ENCODE results near the gene PPP1R3D.
"Not testable (repeated sequence)": the region's sequence is repeated elsewhere in the genome, so short reads cannot be mapped to it uniquely, and the experiment has no call there.

The PPP1R3D gene

GRCh38 chr20:59958123-59958522, 18.0 kb upstream of the PPP1R3D start, which contains the start of gene CDH26:
TSS of gene CDH26 (plus strand) at chr20:59958423. CDS start at chr20:59958727, 304 bp downstream.
- ATAC-seq = no peak
- H3K27ac Mint-ChIP-seq = no peak within 1 kb of the TSS
- no peak for DNase-seq

DNA sequence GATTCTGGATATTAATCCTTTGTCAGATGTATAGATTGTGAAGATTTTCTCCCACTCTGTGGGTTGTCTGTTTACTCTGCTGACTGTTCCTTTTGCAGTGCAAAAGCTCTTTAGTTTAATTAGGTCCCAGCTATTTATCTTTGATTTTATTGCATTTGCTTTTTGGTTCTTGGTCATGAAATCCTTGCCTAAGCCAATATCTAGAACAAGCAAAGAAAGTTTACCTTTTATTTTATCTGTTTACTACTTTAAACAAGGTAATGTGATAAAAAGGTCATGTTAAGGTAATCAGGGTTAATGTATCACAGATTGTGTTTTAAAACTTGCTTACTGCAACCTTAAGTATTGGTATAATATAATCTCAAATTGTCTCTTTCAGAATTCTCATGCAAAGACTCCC, 17.5 kb upstream of the PPP1R3D start:
- H3K9me3 Mint-ChIP-seq; H3K27me3 Mint-ChIP-seq; DNase-seq; ATAC-seq; H3K4me1 Mint-ChIP-seq; H3K27ac Mint-ChIP-seq; H3K4me3 Mint-ChIP-seq; H3K36me3 Mint-ChIP-seq (ENCODE audit: low read depth): not testable (repeated sequence)

More at GRCh38 chr20:59958123-59958522, 18.0 kb upstream of the PPP1R3D start, which contains the start of gene CDH26:
- H3K27me3 Mint-ChIP-seq = no peaks in the 10 kb centered on the region
- no peaks in the 10 kb centered on the region for H3K4me1 Mint-ChIP-seq
- H3K4me3 Mint-ChIP-seq = no peak within 1 kb of the TSS
- H3K9me3 Mint-ChIP-seq = no peaks in the 10 kb centered on the region
- no peaks in the 10 kb centered on the region for H3K36me3 Mint-ChIP-seq (ENCODE audit: low read depth)

- no peak overlapping the region for H3K4me3 Mint-ChIP-seq
- no peaks in the 10 kb centered on the region for H3K4me1 Mint-ChIP-seq
- ATAC-seq (peak; percentile 28), DNase-seq (no peak)
- H3K27me3 Mint-ChIP-seq = no peaks in the 10 kb centered on the region
- H3K9me3 Mint-ChIP-seq = no peaks in the 10 kb centered on the region
- no peak overlapping the region for H3K27ac Mint-ChIP-seq
- H3K36me3 Mint-ChIP-seq (ENCODE audit: low read depth) = no peaks in the 10 kb centered on the region
Observed at GRCh38 chr20:59955131-59955796, 15.2 kb upstream of the PPP1R3D start.

- Mint-ChIP-seq H3K4me1 (no peaks in the 10 kb centered on the region), H3K9me3 (no peaks in the 10 kb centered on the region), H3K36me3 (ENCODE audit: low read depth) (no peaks in the 10 kb centered on the region), H3K4me3 (no peak overlapping the region), H3K27me3 (no peaks in the 10 kb centered on the region), H3K27ac (no peak overlapping the region)
- DNase-seq = no peak
- no peak for ATAC-seq
Observed at GRCh38 chr20:59954718-59955117, 14.6 kb upstream of the PPP1R3D start.

- no peaks in the 10 kb centered on the region for H3K9me3 Mint-ChIP-seq
- no peak overlapping the region for H3K27ac Mint-ChIP-seq
- H3K27me3 Mint-ChIP-seq = no peaks in the 10 kb centered on the region
- peaks cover 2% of the 10 kb centered on the region for H3K36me3 Mint-ChIP-seq (ENCODE audit: low read depth)
- H3K4me3 Mint-ChIP-seq = no peak overlapping the region
- DNase-seq (no peak), ATAC-seq (no peak)
- peaks cover 17% of the 10 kb centered on the region for H3K4me1 Mint-ChIP-seq
Observed at GRCh38 chr20:59949911-59950310, 9.8 kb upstream of the PPP1R3D start.

DNA sequence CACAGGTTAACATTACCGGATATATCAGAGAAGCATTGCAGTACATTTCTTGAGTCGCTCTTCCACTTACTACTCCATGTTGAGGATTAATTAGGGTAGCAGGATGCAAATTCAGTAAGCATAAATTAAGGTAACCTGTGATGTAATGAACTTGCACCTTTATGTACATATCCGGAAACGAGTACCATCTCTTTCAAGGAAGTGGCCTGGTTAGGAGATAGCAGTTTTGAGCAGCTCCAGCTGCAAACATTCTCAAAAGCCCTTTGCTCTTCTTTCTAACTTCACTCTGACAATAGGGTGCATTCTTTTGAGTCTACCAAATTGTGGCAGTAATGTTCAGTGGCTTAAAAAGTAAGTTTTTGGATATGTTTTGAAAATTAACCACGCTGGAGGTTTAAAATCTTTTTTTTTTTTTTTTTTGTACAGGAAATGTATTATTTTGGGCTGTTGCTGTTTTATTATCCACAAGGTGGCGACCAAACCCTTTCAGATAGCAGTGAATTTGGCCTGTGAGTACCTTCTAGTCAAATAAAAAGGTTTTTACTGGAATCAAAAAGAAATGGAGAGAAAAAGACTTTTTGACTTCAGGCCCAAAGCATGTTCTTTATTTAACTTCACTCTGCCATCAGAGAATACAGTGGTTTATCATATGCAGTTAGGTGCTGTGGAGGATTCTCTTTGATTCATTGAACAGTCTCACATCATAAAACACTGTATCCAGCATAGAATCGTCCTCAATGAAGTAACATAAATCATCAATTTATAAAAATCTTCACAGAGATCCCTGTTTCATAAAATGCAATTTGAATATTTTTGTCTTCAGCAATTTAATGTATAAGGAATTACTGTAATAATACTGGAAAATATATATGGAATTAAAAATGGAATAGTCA, 9.0 kb upstream of the PPP1R3D start:
- no peaks in the 10 kb centered on the region for H3K27me3 Mint-ChIP-seq
- DNase-seq = no peak
- peaks cover 10% of the 10 kb centered on the region for H3K36me3 Mint-ChIP-seq (ENCODE audit: low read depth)
- peaks cover 20% of the 10 kb centered on the region for H3K4me1 Mint-ChIP-seq
- H3K27ac Mint-ChIP-seq = peak overlapping the region; percentile 70
- no peak for ATAC-seq
- no peak overlapping the region for H3K4me3 Mint-ChIP-seq
- no peaks in the 10 kb centered on the region for H3K9me3 Mint-ChIP-seq

DNA sequence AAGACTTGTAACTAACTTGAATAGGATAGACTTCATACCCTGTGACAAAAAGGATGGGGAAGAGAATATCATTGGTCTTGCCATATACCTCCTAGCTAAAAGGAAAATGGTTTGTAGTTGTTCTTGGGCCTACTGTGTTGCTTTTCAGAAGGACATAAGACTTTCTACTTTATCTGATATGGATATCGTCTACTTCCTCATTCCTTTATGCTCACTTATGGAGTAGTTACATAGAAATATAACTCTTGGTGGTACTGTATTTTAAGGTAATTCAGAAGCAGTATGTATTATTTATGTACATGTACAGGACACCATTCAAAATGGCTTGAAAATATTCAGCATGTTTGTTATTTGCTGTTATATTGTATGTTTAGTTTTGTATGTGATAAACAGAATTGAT, 8.1 kb upstream of the PPP1R3D start:
- Mint-ChIP-seq H3K4me3 (no peak overlapping the region), H3K27ac (no peak overlapping the region)

DNA sequence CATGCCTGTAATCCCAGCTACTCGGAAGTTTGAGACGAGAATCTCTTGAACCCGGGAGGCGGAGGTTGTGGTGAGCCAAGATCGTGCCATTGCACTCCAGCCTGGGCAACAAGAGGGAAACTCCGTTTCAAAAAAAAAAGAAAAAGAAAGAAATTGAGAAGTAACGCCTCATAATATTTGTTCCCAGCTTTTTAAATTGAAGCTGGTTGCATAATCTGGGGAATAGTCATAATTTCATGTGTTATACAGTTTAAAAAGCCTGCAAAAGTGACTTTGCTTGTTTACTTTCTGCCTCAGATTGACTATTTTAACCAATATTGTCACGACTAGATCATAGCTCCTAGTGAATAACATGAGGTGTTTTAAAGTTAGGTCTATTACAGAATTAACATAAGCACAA, 7.3 kb upstream of the PPP1R3D start:
- Mint-ChIP-seq H3K27me3 (no peaks in the 10 kb centered on the region), H3K9me3 (no peaks in the 10 kb centered on the region), H3K4me1 (peaks cover 20% of the 10 kb centered on the region), H3K36me3 (ENCODE audit: low read depth) (peaks cover 12% of the 10 kb centered on the region), H3K27ac (no peak overlapping the region), H3K4me3 (no peak overlapping the region)
- ATAC-seq (no peak), DNase-seq (no peak)

More for the DNA sequence above, 8.1 kb upstream of the PPP1R3D start:
- no peaks in the 10 kb centered on the region for H3K27me3 Mint-ChIP-seq
- peaks cover 20% of the 10 kb centered on the region for H3K4me1 Mint-ChIP-seq
- no peak for ATAC-seq
- DNase-seq = no peak
- no peaks in the 10 kb centered on the region for H3K9me3 Mint-ChIP-seq
- H3K36me3 Mint-ChIP-seq (ENCODE audit: low read depth) = peaks cover 12% of the 10 kb centered on the region

DNA sequence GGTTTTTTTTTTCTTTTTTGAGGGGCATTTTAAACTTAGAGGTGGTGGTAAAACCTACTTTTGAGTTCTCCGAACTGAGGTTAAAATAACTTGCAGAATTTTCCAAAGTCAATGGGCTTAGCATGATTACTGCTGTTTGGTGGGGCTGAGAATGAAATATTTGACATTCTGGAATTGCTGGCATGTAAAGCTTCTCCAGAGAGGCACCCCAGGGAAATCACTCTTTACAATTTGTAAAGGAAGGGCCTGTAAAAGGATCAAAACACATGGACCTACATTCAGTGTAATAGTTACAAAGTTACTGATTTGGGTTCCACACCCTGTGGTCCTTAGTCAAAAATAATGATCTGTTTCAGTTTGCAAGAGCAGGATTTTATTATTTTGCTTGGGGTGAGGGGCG, 5.6 kb upstream of the PPP1R3D start:
- peaks cover 32% of the 10 kb centered on the region for H3K4me1 Mint-ChIP-seq
- no peaks in the 10 kb centered on the region for H3K27me3 Mint-ChIP-seq
- ATAC-seq (no peak), DNase-seq (no peak)
- H3K36me3 Mint-ChIP-seq (ENCODE audit: low read depth) = peaks cover 15% of the 10 kb centered on the region
- H3K27ac Mint-ChIP-seq = no peak overlapping the region
- no peak overlapping the region for H3K4me3 Mint-ChIP-seq
- no peaks in the 10 kb centered on the region for H3K9me3 Mint-ChIP-seq

DNA sequence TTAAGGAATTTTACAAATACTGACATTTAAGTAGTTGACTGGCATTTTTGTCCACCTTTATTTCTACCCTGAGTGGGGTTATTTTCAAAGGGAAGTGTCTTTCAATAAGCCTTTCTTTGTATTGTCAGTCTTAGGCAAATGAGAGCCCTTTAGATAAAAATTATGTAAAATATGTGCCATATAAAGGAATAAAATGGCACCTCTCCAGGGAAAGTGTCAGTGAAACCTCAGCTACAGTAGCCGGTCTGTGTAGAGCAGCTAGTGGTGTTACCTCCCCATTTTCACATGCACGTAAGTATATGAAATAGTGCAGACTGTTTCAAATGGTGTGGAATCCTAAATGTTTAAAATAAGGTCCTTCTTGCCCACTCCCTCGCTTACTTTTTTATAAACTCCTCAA, 5.1 kb upstream of the PPP1R3D start:
- Mint-ChIP-seq H3K27ac (no peak overlapping the region), H3K9me3 (no peaks in the 10 kb centered on the region), H3K36me3 (ENCODE audit: low read depth) (peaks cover 15% of the 10 kb centered on the region), H3K4me1 (peaks cover 32% of the 10 kb centered on the region), H3K27me3 (no peaks in the 10 kb centered on the region), H3K4me3 (no peak overlapping the region)
- ATAC-seq = no peak
- DNase-seq = no peak

GRCh38 chr20:59944726-59945125, 4.6 kb upstream of the PPP1R3D start:
- H3K9me3 Mint-ChIP-seq = no peaks in the 10 kb centered on the region
- H3K36me3 Mint-ChIP-seq (ENCODE audit: low read depth) = peaks cover 15% of the 10 kb centered on the region
- H3K4me3 Mint-ChIP-seq = no peak overlapping the region
- DNase-seq (no peak), ATAC-seq (no peak)
- no peak overlapping the region for H3K27ac Mint-ChIP-seq
- H3K27me3 Mint-ChIP-seq = no peaks in the 10 kb centered on the region
- H3K4me1 Mint-ChIP-seq = peaks cover 32% of the 10 kb centered on the region

DNA sequence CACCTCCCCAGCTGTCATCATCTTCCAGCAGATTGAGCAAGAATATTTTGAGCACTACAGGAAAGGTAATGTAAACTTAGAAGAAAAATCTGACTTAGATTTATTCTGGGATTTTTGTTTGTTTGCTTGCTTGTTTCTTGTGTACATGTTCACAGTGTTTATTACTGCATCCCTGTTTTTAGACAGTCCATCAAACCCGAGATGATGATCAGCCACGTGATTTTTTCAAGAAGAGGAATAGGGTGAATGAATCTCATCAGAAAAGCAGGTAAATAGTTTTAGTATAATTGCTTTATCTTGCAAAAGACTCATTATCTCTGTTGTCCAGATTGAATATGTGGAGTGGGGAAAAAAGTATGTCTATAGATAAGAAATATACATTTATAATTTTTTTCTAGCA, 2.1 kb upstream of the PPP1R3D start:
- Mint-ChIP-seq H3K9me3 (no peaks in the 10 kb centered on the region), H3K27ac (no peak overlapping the region), H3K4me1 (peaks cover 33% of the 10 kb centered on the region), H3K4me3 (no peak overlapping the region), H3K27me3 (no peaks in the 10 kb centered on the region), H3K36me3 (ENCODE audit: low read depth) (peaks cover 23% of the 10 kb centered on the region)
- ATAC-seq (no peak), DNase-seq (no peak)

GRCh38 chr20:59940956-59941294, 820 bp upstream of the PPP1R3D start:
- Mint-ChIP-seq H3K36me3 (ENCODE audit: low read depth) (peaks cover 23% of the 10 kb centered on the region), H3K27me3 (no peaks in the 10 kb centered on the region), H3K4me1 (peaks cover 34% of the 10 kb centered on the region), H3K9me3 (no peaks in the 10 kb centered on the region), H3K27ac (peak overlapping the region; percentile 98), H3K4me3 (peak overlapping the region; percentile 96)
- DNase-seq (no peak), ATAC-seq (no peak)

- Mint-ChIP-seq H3K36me3 (ENCODE audit: low read depth) (peaks cover 19% of the 10 kb centered on the region), H3K27me3 (no peaks in the 10 kb centered on the region), H3K4me1 (peaks cover 31% of the 10 kb centered on the region), H3K27ac (peak overlapping the region; percentile 69), H3K9me3 (no peaks in the 10 kb centered on the region), H3K4me3 (peak overlapping the region; percentile 96)
- ATAC-seq (peak; percentile 24), DNase-seq (no peak)
Observed at GRCh38 chr20:59939879-59940128, 301 bp downstream of the PPP1R3D start.

GRCh38 chr20:59939052-59939878, 840 bp downstream of the PPP1R3D start:
- Mint-ChIP-seq H3K36me3 (ENCODE audit: low read depth) (peaks cover 15% of the 10 kb centered on the region), H3K27ac (no peak overlapping the region), H3K4me3 (peak overlapping the region; percentile 96), H3K4me1 (peaks cover 30% of the 10 kb centered on the region), H3K9me3 (no peaks in the 10 kb centered on the region), H3K27me3 (no peaks in the 10 kb centered on the region)
- peak; percentile 6 for DNase-seq
- no peak for ATAC-seq

Measured in activated naive CD8-positive, alpha-beta T cell treated with anti-CD3 and anti-CD28 coated beads, Interleukin-2, amount 50 U/mL, for 24 hours (primary cell).